ENCODE data around the gene OXT.
"Not testable (repeated sequence)": the region's sequence is repeated elsewhere in the genome, so short reads cannot be mapped to it uniquely, and the experiment has no call there.

OXT gene

DNA sequence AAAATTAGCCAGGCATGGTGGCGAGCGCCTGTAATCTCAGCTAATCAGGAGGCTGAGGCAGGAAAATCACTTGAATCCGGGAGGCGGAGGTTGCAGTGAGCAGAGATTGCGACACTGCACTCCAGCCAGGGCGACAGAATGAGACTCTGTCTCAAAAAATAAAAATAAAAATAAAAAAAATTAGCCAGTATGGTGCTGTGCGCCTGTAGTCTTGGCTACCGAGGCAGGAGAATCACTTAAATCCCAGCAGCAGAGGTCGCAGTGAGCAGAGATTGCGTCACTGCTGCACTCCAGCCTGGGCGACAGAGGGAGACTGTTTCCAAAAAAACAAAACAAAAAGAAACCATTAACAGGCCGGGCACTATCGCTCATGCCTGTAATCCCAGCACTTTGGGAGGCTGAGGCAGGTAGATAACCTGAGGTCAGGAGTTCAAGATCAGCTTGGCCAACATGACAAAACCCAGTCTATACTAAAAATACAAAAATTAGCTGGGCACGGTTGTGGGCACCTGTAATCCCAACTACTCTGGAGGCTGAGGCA, 46.5 kb downstream of the OXT start:
- H3K36me3 ChIP-seq (ENCODE audit: control insufficient read depth, low read length): peaks cover 21% of the 10 kb centered on the region
- not testable (repeated sequence) for H3K4me2 ChIP-seq (ENCODE audit: low read length); H3K79me2 ChIP-seq (ENCODE audit: control insufficient read depth, low read length); H4K20me1 ChIP-seq (ENCODE audit: control insufficient read depth, insufficient read depth, low read depth, low read length); H3K4me1 ChIP-seq (ENCODE audit: control insufficient read depth, low read length); H3K4me3 ChIP-seq (ENCODE audit: low read length); H3K27ac ChIP-seq (ENCODE audit: low read depth, low read length); H3F3A ChIP-seq (ENCODE audit: control insufficient read depth, insufficient read depth); H3K9me2 ChIP-seq (replicated peaks; ENCODE audit: control insufficient read depth, low read length); H3K9me3 ChIP-seq (ENCODE audit: control insufficient read depth, insufficient read depth, low read length); H3K27me3 ChIP-seq (ENCODE audit: control insufficient read depth, low read length)
- TF ChIP-seq, protein P1, sequence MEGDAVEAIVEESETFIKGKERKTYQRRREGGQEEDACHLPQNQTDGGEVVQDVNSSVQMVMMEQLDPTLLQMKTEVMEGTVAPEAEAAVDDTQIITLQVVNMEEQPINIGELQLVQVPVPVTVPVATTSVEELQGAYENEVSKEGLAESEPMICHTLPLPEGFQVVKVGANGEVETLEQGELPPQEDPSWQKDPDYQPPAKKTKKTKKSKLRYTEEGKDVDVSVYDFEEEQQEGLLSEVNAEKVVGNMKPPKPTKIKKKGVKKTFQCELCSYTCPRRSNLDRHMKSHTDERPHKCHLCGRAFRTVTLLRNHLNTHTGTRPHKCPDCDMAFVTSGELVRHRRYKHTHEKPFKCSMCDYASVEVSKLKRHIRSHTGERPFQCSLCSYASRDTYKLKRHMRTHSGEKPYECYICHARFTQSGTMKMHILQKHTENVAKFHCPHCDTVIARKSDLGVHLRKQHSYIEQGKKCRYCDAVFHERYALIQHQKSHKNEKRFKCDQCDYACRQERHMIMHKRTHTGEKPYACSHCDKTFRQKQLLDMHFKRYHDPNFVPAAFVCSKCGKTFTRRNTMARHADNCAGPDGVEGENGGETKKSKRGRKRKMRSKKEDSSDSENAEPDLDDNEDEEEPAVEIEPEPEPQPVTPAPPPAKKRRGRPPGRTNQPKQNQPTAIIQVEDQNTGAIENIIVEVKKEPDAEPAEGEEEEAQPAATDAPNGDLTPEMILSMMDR (IDR thresholded peaks at IDR 0.05; ENCODE audit: low read depth, low read length, poor library complexity, severe bottlenecking): peak; percentile 26

GRCh38 chr20:3119044-3119443, 47.6 kb downstream of the OXT start:
- H3K27ac ChIP-seq (ENCODE audit: low read depth, low read length): no peak overlapping the region
- TF ChIP-seq, protein P1 (IDR thresholded peaks at IDR 0.05; ENCODE audit: low read depth, low read length, poor library complexity, severe bottlenecking): no peak
- no peak for TF ChIP-seq EZH2phosphoT487 (IDR thresholded peaks at IDR 0.05; ENCODE audit: borderline replicate concordance, low read length)

GRCh38 chr20:3121271-3121911, 50.0 kb downstream of the OXT start:
- Histone ChIP-seq H3F3A (ENCODE audit: control insufficient read depth, insufficient read depth) (no peaks in the 10 kb centered on the region), H3K36me3 (ENCODE audit: control insufficient read depth, low read length) (peaks cover 25% of the 10 kb centered on the region), H3K27ac (ENCODE audit: low read depth, low read length) (no peak overlapping the region), H3K9me2 (replicated peaks; ENCODE audit: control insufficient read depth, low read length) (no peaks in the 10 kb centered on the region), H3K9me3 (ENCODE audit: control insufficient read depth, insufficient read depth, low read length) (peaks cover 8% of the 10 kb centered on the region; the same call in 1 of the 2 replicates), H3K27me3 (ENCODE audit: control insufficient read depth, low read length) (no peaks in the 10 kb centered on the region), H3K4me1 (ENCODE audit: control insufficient read depth, low read length) (no peaks in the 10 kb centered on the region), H4K20me1 (ENCODE audit: control insufficient read depth, insufficient read depth, low read depth, low read length) (no peaks in the 10 kb centered on the region), H3K4me2 (ENCODE audit: low read length) (no peak overlapping the region), H3K4me3 (ENCODE audit: low read length) (no peak overlapping the region), H3K79me2 (ENCODE audit: control insufficient read depth, low read length) (no peaks in the 10 kb centered on the region)
- no peak for TF ChIP-seq EZH2phosphoT487 (IDR thresholded peaks at IDR 0.05; ENCODE audit: borderline replicate concordance, low read length)
- TF ChIP-seq, protein P1 (IDR thresholded peaks at IDR 0.05; ENCODE audit: low read depth, low read length, poor library complexity, severe bottlenecking): no peak

More at GRCh38 chr20:3119044-3119443, 47.6 kb downstream of the OXT start:
- Histone ChIP-seq H3K36me3 (ENCODE audit: control insufficient read depth, low read length) (peaks cover 25% of the 10 kb centered on the region), H3K9me2 (replicated peaks; ENCODE audit: control insufficient read depth, low read length) (no peaks in the 10 kb centered on the region), H3K27me3 (ENCODE audit: control insufficient read depth, low read length) (no peaks in the 10 kb centered on the region), H4K20me1 (ENCODE audit: control insufficient read depth, insufficient read depth, low read depth, low read length) (no peaks in the 10 kb centered on the region), H3K9me3 (ENCODE audit: control insufficient read depth, insufficient read depth, low read length) (peaks cover 8% of the 10 kb centered on the region; the same call in 1 of the 2 replicates), H3K4me2 (ENCODE audit: low read length) (no peak overlapping the region), H3F3A (ENCODE audit: control insufficient read depth, insufficient read depth) (no peaks in the 10 kb centered on the region), H3K4me1 (ENCODE audit: control insufficient read depth, low read length) (no peaks in the 10 kb centered on the region), H3K4me3 (ENCODE audit: low read length) (no peak overlapping the region), H3K79me2 (ENCODE audit: control insufficient read depth, low read length) (no peaks in the 10 kb centered on the region)
